Liver (tissue), 3 donors: ENCODE measurements around the gene RPS6KA3.

Experiments used
- EGR1 ChIP-seq, 2 donors: IDR thresholded peaks; 2 replicates each; pipeline ENCODE4 v1.6.1; 2016 to 2018; ENCODE audit warnings: antibody characterized with exemption in 2 of 2, low read depth in 2 of 2
- FOXA1 ChIP-seq: IDR thresholded peaks from 2 replicates; pipeline ENCODE4 v1.6.1; 2016; ENCODE audit warnings: antibody characterized with exemption
- ZBTB33 ChIP-seq: IDR thresholded peaks from 2 replicates; pipeline ENCODE4 v1.6.1; 2016; ENCODE audit warnings: antibody characterized with exemption
- TF ChIP-seq, protein P1 (sequence below): fragments of 150-350 bp; IDR thresholded peaks from 2 replicates; pipeline ENCODE4 v1.5.1; 2017; ENCODE audit warnings: improper control_type of control experiment, low read depth, low read length; ENCODE audit not compliant: missing input control
- TF ChIP-seq, protein P2 (sequence below): IDR thresholded peaks from 2 replicates; pipeline ENCODE4 v1.6.1; 2016; ENCODE audit warnings: antibody characterized with exemption, mild to moderate bottlenecking
- donor health status: healthy.
- donor health status: healthy.

GRCh38 chrX:20189171-20189570, 77.5 kb downstream of the RPS6KA3 start:
- TF ChIP-seq, protein P1, sequence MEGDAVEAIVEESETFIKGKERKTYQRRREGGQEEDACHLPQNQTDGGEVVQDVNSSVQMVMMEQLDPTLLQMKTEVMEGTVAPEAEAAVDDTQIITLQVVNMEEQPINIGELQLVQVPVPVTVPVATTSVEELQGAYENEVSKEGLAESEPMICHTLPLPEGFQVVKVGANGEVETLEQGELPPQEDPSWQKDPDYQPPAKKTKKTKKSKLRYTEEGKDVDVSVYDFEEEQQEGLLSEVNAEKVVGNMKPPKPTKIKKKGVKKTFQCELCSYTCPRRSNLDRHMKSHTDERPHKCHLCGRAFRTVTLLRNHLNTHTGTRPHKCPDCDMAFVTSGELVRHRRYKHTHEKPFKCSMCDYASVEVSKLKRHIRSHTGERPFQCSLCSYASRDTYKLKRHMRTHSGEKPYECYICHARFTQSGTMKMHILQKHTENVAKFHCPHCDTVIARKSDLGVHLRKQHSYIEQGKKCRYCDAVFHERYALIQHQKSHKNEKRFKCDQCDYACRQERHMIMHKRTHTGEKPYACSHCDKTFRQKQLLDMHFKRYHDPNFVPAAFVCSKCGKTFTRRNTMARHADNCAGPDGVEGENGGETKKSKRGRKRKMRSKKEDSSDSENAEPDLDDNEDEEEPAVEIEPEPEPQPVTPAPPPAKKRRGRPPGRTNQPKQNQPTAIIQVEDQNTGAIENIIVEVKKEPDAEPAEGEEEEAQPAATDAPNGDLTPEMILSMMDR: no peak
- TF ChIP-seq FOXA1 (no peak), EGR1 (IDR thresholded peaks at IDR 0.05; ENCODE audit: low read depth in 2 of 2) (no peak), ZBTB33 (no peak)
- TF ChIP-seq, protein P2, sequence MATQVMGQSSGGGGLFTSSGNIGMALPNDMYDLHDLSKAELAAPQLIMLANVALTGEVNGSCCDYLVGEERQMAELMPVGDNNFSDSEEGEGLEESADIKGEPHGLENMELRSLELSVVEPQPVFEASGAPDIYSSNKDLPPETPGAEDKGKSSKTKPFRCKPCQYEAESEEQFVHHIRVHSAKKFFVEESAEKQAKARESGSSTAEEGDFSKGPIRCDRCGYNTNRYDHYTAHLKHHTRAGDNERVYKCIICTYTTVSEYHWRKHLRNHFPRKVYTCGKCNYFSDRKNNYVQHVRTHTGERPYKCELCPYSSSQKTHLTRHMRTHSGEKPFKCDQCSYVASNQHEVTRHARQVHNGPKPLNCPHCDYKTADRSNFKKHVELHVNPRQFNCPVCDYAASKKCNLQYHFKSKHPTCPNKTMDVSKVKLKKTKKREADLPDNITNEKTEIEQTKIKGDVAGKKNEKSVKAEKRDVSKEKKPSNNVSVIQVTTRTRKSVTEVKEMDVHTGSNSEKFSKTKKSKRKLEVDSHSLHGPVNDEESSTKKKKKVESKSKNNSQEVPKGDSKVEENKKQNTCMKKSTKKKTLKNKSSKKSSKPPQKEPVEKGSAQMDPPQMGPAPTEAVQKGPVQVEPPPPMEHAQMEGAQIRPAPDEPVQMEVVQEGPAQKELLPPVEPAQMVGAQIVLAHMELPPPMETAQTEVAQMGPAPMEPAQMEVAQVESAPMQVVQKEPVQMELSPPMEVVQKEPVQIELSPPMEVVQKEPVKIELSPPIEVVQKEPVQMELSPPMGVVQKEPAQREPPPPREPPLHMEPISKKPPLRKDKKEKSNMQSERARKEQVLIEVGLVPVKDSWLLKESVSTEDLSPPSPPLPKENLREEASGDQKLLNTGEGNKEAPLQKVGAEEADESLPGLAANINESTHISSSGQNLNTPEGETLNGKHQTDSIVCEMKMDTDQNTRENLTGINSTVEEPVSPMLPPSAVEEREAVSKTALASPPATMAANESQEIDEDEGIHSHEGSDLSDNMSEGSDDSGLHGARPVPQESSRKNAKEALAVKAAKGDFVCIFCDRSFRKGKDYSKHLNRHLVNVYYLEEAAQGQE: no peak
